Calu3 (cell line): ENCODE results near the gene ACOT11. TPM values are rescaled to one million over a fixed set of nuclear protein-coding genes. Genes with fewer than 3 reads are reported as not detected.

Experiments used
- BruUV-seq: library from RNA; stranded (reverse); fragments of 400-500 nt; replicated peaks from 2 replicates; lab custom pipeline; 2021; lab: Mats Ljungman, UMichigan
- CTCF ChIA-PET: fragments of 300-600 bp; sonication (Branson Sonifier 250); formaldehyde crosslinking; loops from one replicate; lab custom pipeline; 2022; ENCODE audit warnings: antibody characterized with exemption; lab: Charles Lee
- DNase-seq: peaks from one replicate; pipeline ENCODE4 v3.0.0; 2022
- H3K27ac Mint-ChIP-seq: one replicate; pipeline ENCODE4 v1.8.0; 2022; ENCODE audit warnings: mixed read lengths; ENCODE audit not compliant: unreplicated experiment
- H3K27me3 Mint-ChIP-seq: one replicate; pipeline ENCODE4 v1.8.0; 2022; ENCODE audit warnings: mixed read lengths; ENCODE audit not compliant: unreplicated experiment
- H3K36me3 Mint-ChIP-seq: one replicate; pipeline ENCODE4 v1.8.0; 2022; ENCODE audit warnings: mild to moderate bottlenecking, moderate library complexity, mixed read lengths; ENCODE audit not compliant: insufficient read depth, unreplicated experiment
- H3K4me1 Mint-ChIP-seq: one replicate; pipeline ENCODE4 v1.8.0; 2022; ENCODE audit warnings: mild to moderate bottlenecking, low read depth, mixed read lengths; ENCODE audit not compliant: unreplicated experiment
- H3K4me3 Mint-ChIP-seq: one replicate; pipeline ENCODE4 v1.8.0; 2022; ENCODE audit warnings: mild to moderate bottlenecking, low read depth, moderate library complexity, mixed read lengths; ENCODE audit not compliant: unreplicated experiment
- H3K9me3 Mint-ChIP-seq: one replicate; pipeline ENCODE4 v1.8.0; 2022; ENCODE audit warnings: low read depth, mixed read lengths; ENCODE audit not compliant: unreplicated experiment
- intact Hi-C: fragments of 100-400 bp; cut with micrococcal nuclease; formaldehyde crosslinking; loops from one replicate; pipeline ENCODE4 v1.10.0; 2022; ENCODE audit not compliant: unreplicated experiment
- total RNA-seq: library from RNA; stranded (reverse); gene quantifications from 2 replicates; pipeline ENCODE4 v1.2.3, GENCODE V29; 2022
- TF ChIP-seq, protein P1 (sequence below): fragments of 200-600 bp; IDR thresholded peaks from one replicate; pipeline ENCODE4 v1.8.0; 2022; ENCODE audit warnings: antibody characterized with exemption; ENCODE audit not compliant: unreplicated experiment

The ACOT11 gene
- total RNA-seq, 1 experiment from 2014 or later = 10.4 TPM

DNA sequence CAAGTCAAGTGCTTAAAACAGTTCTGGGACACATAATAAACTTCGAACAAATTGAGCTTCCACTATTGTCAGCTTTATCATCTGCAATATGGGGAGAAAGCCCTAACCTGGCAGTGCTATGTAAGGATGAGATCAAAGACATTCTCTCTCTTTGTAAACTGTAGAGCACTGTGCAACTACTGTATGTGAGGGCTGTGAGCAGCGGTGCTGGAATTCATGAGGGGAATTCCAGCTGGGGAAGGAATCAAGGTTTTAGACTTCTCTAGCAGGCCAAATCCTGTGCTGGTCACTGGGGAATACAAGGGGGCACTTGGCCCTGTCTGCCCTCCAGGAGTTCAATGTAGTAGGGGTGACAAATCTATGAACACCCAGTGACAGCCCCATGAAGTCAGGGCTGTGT, 66.0 kb downstream of the ACOT11 start:
- Mint-ChIP-seq H3K27ac (no peak overlapping the region), H3K27me3 (peaks cover 22% of the 10 kb centered on the region), H3K9me3 (no peaks in the 10 kb centered on the region), H3K4me3 (no peak overlapping the region), H3K4me1 (peaks cover 13% of the 10 kb centered on the region), H3K36me3 (no peaks in the 10 kb centered on the region)
- BruUV-seq = no TSS peak
- no peak for DNase-seq
- intact Hi-C loops = no loop called here
- TF ChIP-seq, protein P1, sequence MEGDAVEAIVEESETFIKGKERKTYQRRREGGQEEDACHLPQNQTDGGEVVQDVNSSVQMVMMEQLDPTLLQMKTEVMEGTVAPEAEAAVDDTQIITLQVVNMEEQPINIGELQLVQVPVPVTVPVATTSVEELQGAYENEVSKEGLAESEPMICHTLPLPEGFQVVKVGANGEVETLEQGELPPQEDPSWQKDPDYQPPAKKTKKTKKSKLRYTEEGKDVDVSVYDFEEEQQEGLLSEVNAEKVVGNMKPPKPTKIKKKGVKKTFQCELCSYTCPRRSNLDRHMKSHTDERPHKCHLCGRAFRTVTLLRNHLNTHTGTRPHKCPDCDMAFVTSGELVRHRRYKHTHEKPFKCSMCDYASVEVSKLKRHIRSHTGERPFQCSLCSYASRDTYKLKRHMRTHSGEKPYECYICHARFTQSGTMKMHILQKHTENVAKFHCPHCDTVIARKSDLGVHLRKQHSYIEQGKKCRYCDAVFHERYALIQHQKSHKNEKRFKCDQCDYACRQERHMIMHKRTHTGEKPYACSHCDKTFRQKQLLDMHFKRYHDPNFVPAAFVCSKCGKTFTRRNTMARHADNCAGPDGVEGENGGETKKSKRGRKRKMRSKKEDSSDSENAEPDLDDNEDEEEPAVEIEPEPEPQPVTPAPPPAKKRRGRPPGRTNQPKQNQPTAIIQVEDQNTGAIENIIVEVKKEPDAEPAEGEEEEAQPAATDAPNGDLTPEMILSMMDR = no peak
- CTCF ChIA-PET = no interaction called here

DNA sequence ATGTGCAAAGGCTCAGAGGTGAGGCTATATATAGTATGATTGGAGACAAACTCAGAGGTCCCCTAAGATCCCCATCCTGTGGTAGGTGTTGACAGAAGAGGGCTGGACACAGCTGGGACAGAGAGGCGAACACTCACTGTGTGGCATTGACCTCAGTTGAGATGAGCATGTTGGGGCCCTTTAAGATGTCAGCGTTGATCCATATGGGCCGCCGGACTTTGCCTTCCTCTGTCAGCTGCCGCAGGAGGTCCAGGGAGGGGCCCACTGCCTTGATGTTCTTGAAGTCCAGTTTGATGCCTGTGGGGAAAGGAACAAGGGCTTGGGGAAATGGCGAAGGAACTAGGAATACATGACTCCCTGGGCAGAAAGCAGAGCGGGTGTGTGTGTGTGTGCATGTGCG, 66.5 kb downstream of the ACOT11 start:
- H3K27ac Mint-ChIP-seq = no peak overlapping the region
- no peaks in the 10 kb centered on the region for H3K9me3 Mint-ChIP-seq
- DNase-seq = no peak
- H3K36me3 Mint-ChIP-seq = no peaks in the 10 kb centered on the region
- H3K4me3 Mint-ChIP-seq = no peak overlapping the region
- H3K27me3 Mint-ChIP-seq = peaks cover 22% of the 10 kb centered on the region
- CTCF ChIA-PET = no interaction called here
- intact Hi-C loops = no loop called here
- TF ChIP-seq, protein P1 = no peak
- peaks cover 13% of the 10 kb centered on the region for H3K4me1 Mint-ChIP-seq
- BruUV-seq = no TSS peak

- DNase-seq = no peak
- Mint-ChIP-seq H3K27ac (no peak overlapping the region), H3K36me3 (no peaks in the 10 kb centered on the region), H3K27me3 (peaks cover 22% of the 10 kb centered on the region), H3K4me1 (peaks cover 13% of the 10 kb centered on the region), H3K4me3 (no peak overlapping the region), H3K9me3 (no peaks in the 10 kb centered on the region)
- CTCF ChIA-PET = no interaction called here
- no TSS peak for BruUV-seq
- intact Hi-C loops = no loop called here
- TF ChIP-seq, protein P1 = no peak
Measured at GRCh38 chr1:54615531-54616279, 67.7 kb downstream of the ACOT11 start.

DNA sequence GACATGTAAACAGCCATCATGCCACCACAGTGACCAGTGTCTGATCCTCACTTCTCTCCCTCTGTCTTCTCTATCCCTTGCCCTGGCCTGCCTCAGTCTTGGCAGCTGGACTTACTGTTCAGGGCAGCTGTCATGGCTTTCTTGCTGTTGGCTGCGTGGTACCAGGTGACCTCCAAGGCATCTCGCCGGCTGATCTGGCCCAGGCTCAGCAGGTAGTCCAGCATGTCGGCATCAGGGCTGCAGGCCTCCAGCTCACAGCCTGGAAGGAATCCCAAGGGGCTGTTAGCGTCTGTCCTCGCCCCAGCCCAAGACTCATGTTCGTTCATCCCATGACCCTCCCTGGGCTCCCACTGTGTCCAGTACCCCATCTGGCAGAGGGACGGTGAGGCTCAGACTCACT, 71.7 kb downstream of the ACOT11 start:
- H3K27me3 Mint-ChIP-seq = peaks cover 43% of the 10 kb centered on the region
- CTCF ChIA-PET = no interaction called here
- intact Hi-C loops = no loop called here

More for the DNA sequence above, 71.7 kb downstream of the ACOT11 start:
- Mint-ChIP-seq H3K9me3 (no peaks in the 10 kb centered on the region), H3K4me1 (peaks cover under 1% of the 10 kb centered on the region), H3K27ac (no peak overlapping the region), H3K36me3 (no peaks in the 10 kb centered on the region), H3K4me3 (no peak overlapping the region)
- TF ChIP-seq, protein P1 = no peak
- no TSS peak for BruUV-seq
- no peak for DNase-seq
